ENCODE measurements around the gene PLCB3.

The PLCB3 gene

DNA sequence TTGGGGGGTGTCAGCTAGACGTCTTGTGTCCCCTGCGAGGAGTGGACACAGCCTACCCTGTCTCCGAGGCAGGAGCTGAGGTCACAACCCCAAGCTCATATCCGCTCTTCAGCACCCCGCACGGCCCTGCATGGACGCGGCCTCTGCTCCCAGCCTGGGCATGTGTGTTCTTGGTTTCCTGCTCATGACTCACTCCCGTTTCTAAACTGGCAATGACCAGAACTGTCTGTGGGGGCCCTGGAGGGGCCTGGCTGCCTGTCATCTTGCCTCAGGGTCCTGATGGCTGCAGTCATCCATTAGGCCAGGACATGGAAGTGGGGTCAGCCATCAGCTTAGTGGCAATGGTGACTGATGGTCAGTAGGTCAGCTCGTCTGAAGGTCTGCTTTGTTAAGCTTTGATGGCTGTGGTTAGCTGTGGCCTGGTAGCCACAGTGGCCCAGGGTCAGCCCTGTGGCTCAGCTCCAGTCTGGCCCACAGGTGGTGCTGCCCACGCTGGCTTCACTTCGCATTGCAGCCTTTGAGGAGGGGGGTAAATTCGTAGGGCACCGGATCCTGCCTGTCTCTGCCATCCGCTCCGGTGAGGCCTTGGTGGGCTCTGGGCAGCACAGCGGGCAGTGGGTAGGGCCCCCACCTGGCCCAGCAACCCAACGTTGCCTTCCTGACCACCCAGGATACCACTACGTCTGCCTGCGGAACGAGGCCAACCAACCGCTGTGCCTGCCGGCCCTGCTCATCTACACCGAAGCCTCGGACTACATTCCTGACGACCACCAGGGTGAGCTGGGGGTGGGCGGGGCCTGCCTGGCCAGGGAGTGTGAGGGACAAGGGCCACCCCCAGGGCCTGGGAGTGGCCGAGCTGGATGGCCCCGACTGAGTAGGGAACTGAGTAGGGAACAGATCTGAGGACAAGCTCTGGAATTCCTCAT is 12.0 kb downstream of the PLCB3 start:
- DNase-seq (ENCODE audit: low read depth), result peak; percentile 60
- TF ChIP-seq, protein P1, sequence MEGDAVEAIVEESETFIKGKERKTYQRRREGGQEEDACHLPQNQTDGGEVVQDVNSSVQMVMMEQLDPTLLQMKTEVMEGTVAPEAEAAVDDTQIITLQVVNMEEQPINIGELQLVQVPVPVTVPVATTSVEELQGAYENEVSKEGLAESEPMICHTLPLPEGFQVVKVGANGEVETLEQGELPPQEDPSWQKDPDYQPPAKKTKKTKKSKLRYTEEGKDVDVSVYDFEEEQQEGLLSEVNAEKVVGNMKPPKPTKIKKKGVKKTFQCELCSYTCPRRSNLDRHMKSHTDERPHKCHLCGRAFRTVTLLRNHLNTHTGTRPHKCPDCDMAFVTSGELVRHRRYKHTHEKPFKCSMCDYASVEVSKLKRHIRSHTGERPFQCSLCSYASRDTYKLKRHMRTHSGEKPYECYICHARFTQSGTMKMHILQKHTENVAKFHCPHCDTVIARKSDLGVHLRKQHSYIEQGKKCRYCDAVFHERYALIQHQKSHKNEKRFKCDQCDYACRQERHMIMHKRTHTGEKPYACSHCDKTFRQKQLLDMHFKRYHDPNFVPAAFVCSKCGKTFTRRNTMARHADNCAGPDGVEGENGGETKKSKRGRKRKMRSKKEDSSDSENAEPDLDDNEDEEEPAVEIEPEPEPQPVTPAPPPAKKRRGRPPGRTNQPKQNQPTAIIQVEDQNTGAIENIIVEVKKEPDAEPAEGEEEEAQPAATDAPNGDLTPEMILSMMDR (IDR thresholded peaks at IDR 0.05; ENCODE audit: low read length, missing control alignments), result no peak
- no peak overlapping the region for H3K4me3 ChIP-seq (replicated peaks; ENCODE audit: low read depth, low read length)

DNA sequence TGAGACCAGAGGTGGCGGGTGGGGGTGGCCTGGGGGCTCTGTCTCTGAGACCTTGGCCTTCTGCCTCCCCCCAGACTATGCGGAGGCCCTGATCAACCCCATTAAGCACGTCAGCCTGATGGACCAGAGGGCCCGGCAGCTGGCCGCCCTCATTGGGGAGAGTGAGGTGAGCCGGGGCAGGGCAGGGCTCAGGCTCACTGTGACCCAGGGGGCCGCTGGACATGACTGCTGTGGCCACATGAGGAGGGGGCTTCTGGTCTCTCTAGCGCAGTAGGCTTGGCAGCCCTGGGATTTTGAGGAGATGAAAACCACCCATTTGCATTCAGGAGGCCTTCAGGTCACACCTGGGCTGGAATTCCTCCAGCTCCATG is 12.6 kb downstream of the PLCB3 start:
- H3K4me3 ChIP-seq (replicated peaks; ENCODE audit: low read depth, low read length), result no peak overlapping the region
- TF ChIP-seq, protein P1 (IDR thresholded peaks at IDR 0.05; ENCODE audit: low read length, missing control alignments), result no peak
- no peak for DNase-seq (ENCODE audit: low read depth)

DNA sequence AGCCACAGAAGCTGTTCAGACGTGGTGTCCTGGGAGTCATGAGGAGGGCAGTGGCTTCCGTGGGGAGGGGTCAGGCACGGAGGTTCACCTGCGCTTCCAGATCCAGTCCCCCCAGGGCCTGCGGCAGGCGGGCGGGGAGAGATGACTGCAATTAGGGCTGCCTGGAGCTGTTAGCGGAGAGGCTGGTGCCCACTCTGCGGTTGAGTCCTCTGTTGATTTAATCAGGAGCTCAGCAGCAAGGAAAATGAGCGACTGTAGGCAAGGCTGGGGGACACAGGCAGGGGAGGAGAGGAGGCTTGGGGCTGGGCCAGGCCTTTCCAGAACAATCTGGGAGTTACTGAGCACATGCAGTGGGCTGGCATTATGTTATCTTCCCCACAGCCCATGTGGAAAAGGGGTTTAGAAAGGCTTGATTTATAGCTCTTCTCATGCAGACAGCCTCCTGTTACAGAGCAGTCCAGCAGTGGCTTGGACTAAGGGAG is 13.1 kb downstream of the PLCB3 start:
- TF ChIP-seq, protein P1 (IDR thresholded peaks at IDR 0.05; ENCODE audit: low read length, missing control alignments), result no peak
- H3K4me3 ChIP-seq (replicated peaks; ENCODE audit: low read depth, low read length), result no peak overlapping the region
- no peak for DNase-seq (ENCODE audit: low read depth)

DNA sequence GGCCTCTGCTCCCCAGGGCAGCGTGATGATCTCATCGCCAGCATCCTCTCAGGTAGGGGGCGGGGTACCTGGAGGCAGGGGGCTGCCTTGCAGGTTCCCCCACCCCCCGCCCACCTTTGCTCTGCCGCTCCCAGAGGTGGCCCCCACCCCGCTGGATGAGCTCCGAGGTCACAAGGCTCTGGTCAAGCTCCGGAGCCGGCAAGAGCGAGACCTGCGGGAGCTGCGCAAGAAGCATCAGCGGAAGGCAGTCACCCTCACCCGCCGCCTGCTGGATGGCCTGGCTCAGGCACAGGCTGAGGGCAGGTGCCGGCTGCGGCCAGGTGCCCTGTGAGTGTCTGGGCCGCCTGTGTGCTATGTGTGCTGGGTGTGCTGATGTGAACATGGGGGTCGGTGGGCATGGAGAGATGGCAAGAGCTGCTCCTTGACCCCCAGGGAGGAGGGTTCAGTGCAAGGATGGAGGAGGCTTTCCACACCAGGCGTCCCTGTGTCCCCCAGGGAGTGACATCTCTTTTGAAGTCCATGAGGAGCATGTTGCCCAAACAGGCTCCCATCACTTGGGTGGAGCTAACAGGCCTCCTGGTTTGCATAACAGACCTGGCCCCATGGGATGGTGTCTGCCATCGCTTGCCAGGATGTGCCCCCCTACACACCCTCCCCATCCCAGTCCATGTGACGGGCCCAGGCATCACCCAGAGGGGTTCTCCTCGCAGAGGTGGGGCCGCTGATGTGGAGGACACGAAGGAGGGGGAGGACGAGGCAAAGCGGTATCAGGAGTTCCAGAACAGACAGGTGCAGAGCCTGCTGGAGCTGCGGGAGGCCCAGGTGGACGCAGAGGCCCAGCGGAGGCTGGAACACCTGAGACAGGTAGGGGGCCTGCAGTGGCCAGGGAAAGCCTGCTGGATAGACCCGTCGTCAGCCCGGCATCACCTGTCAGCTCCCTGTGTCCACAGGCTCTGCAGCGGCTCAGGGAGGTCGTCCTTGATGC is 14.1 kb downstream of the PLCB3 start:
- TF ChIP-seq, protein P1 (IDR thresholded peaks at IDR 0.05; ENCODE audit: low read length, missing control alignments), result no peak
- no peak for DNase-seq (ENCODE audit: low read depth)
- H3K4me3 ChIP-seq (replicated peaks; ENCODE audit: low read depth, low read length), result no peak overlapping the region

DNA sequence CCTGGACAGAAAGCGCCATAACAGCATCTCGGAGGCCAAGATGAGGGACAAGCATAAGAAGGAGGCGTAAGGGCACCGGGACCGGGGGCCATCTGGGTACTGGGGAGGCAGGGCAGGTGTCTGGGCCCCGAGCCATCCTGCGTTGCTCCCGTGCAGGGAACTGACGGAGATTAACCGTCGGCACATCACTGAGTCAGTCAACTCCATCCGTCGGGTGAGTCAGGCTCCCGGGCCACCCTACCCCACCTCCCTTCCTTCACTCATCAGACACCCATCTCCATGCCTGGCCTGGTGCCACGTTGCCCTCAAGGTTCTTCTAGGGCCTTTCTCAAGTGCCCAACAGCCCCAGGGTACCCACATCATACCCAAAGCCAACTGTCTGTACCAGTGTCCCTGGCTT is 15.0 kb downstream of the PLCB3 start:
- H3K4me3 ChIP-seq (replicated peaks; ENCODE audit: low read depth, low read length), result no peak overlapping the region
- TF ChIP-seq, protein P1 (IDR thresholded peaks at IDR 0.05; ENCODE audit: low read length, missing control alignments), result no peak
- peak; percentile 20 for DNase-seq (ENCODE audit: low read depth)

DNA sequence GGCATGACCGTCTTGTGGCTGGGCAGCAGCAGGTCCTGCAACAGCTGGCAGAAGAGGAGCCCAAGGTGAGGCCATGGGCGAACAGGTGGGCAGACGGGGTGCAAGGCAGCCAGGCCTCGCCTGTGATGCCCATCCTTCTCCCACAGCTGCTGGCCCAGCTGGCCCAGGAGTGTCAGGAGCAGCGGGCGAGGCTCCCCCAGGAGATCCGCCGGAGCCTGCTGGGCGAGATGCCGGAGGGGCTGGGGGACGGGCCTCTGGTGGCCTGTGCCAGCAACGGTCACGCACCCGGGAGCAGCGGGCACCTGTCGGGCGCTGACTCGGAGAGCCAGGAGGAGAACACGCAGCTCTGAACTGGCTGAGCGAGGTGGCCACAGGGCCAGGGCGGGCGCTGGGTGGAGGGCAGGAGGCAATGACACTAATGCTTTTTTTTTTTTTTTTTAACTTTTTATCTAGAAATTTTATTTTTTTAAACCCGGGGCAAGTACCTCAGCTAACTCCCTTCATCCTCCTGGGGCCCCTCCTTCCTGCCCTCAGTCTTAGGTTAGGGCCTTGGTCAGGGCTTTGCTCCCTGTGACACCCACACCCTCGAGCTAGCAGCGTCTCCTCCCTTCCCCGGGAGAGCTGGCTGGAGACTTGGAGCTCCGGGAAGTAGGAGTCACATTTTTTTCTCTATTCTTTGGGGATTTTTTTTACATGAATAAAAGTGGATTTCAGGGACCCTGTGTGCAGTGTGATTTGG is 16.0 kb downstream of the PLCB3 start:
- DNase-seq (ENCODE audit: low read depth), result peak; percentile 25
- TF ChIP-seq, protein P1 (IDR thresholded peaks at IDR 0.05; ENCODE audit: low read length, missing control alignments), result no peak

More for the DNA sequence above, 16.0 kb downstream of the PLCB3 start:
- H3K4me3 ChIP-seq (replicated peaks; ENCODE audit: low read depth, low read length), result no peak overlapping the region
